ENCODE results near the gene TMPRSS11E. TPM values are rescaled to one million over a fixed set of nuclear protein-coding genes. Genes with fewer than 3 reads are reported as not detected.

Gene TMPRSS11E
- total RNA-seq, 2 experiments from 2014 or later, result 0.15 TPM

Other genes starting within 250 kb of the TMPRSS11E start
- not detected for gene TMPRSS11B, start 201.8 kb upstream of the TMPRSS11E start, total RNA-seq
- gene YTHDC1, start 97.4 kb upstream of the TMPRSS11E start, total RNA-seq, result 10 to 100 TPM; 66.0 to 70.7 TPM
- gene UGT2B17, start 128.9 kb downstream of the TMPRSS11E start, total RNA-seq, result not detected
- not detected for gene UGT2B15, start 223.2 kb downstream of the TMPRSS11E start, total RNA-seq